Measurements from ENCODE around the gene ARHGAP45. TPM values are rescaled to one million over a fixed set of nuclear protein-coding genes. Genes with fewer than 3 reads are reported as not detected.

Gene ARHGAP45
- total and polyA plus RNA-seq, 7 experiments from 2014 or later = 305 to 1,030 (median 779) TPM

DNA sequence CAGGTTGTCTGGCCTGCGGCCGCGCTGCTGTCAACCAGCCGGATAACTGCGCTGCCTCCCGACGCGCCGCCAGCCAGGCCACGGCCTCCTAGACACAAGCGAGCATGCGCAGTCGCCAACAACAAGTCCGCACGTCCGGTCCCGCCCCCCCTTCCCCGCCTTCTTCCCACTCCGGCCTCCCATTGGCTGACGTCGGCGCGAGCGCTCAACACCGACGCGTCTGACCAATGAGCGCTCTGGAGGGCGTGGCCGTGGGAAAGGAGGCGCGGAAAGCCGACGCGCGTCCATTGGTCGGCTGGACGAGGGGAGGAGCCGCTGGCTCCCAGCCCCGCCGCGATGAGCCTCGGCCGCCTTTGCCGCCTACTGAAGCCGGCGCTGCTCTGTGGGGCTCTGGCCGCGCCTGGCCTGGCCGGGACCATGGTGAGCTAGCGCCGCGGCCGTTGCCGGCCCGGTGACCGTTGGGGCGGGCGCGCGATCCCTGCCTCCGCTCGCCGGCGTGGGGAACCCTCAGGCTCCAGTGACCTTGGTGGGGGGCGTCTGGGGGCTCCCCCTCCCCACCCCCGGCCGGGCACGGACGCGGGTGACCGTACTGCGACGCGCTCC lies 36.8 kb downstream of the ARHGAP45 start, which contains the start of gene GPX4:
GPX4 (plus strand) TSS at position 287 of the 603 bp plus-strand sequence; CDS start at position 337, 50 bp downstream.
- DNase-seq = peak; percentile 90 to 98 (median 95)
- Mint-ChIP-seq H3K4me3 (peak within 1 kb of the TSS; percentile 66 to 82 (median 78)), H3K9me3 (peaks cover 0 to 4% (median 0%) of the 10 kb centered on the region in 11 donors), H3K4me1 (peaks cover 17 to 48% (median 36%) of the 10 kb centered on the region in 7 donors), H3K27ac (peak within 1 kb of the TSS; percentile 79 to 96 (median 93)), H3K27me3 (no peaks in the 10 kb centered on the region), H3K36me3 (peaks cover 0 to 11% (median 0%) of the 10 kb centered on the region in 5 donors)
- Histone ChIP-seq H3K27ac (ENCODE audit: low read depth, low read length) (peak within 1 kb of the TSS; percentile 100), H3K27me3 (ENCODE audit: control insufficient read depth in 2 of 2, insufficient read depth in 2 of 2, low read length in 2 of 2) (no peaks in the 10 kb centered on the region), H3K4me1 (ENCODE audit: control insufficient read depth in 2 of 2, insufficient read depth in 2 of 2, low read length in 2 of 2) (peaks cover 13 to 18% of the 10 kb centered on the region in 2 donors), H3K36me3 (ENCODE audit: control insufficient read depth in 2 of 3, insufficient read depth in 3 of 3, low read length in 3 of 3) (peaks cover 0 to 29% (median 0%) of the 10 kb centered on the region in 3 experiments), H3K4me3 (ENCODE audit: low read length) (peak within 1 kb of the TSS; percentile 79), H3K9me3 (ENCODE audit: control insufficient read depth in 2 of 3, low read length in 3 of 3) (no peaks in the 10 kb centered on the region)
- POLR2A ChIA-PET = interaction anchor here (0.6 to 38.6 kb wide), 12 partner anchors 10 to 165 kb away, joined by 3 to 2022 read pairs (median 5); partner anchors contain the start of genes ARHGAP45, CIRBP and RNU6-2
- CTCF ChIA-PET = interaction anchor here (1.5 kb wide), 2 partner anchors 28 to 33 kb away, joined by 3 to 5 read pairs; no protein-coding TSS in a partner anchor
- intact Hi-C loops (cut with micrococcal nuclease) = loop anchor here (1.0 to 5.0 kb wide), 10 partner anchors 9 to 179 kb away; partner anchors contain the start of genes POLR2E (in 2 of the 2), ARHGAP45 (in 1 of the 2), CIRBP (in 1 of the 2) and RNU6-2 (in 1 of the 2)
- peak; percentile 91 for ATAC-seq

DNA sequence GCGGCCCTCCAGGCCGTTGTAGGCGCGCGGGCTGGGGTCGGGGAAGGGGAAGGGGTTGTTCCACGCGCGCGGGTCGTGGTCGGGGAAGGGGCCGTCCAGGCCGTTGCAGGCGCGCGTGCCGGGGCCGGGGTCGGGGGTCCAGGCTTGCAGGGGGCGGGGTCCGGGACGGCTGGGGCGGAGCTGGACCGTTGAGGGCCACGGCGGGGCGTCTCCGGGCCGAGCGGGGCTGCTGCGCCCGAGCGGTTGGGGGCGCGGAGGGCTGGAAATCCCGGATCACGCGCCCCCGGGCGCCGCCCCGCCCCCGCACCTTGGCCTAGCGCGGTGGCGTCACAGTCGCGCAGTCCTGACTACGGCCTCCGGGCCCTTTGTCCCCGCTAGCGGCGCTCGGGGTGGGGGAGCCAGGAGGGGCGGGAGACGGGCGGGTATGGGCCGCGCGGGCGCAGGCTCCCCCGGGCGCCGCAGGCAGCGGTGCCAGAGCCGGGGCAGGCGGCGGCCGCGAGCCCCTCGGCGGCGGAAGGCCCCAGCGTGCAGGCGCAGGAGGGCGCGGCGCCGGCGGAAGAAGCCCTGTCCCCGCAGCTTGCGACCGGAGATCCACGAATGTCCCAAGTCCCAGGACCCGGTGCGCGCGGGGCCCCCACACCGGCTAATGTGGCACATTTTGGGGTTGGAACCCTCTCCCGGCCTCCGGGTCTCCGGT lies 37.5 kb downstream of the ARHGAP45 start:
- Mint-ChIP-seq H3K27me3 (no peaks in the 10 kb centered on the region), H3K27ac (peak overlapping the region in 6 of 9 donors; percentile 47 to 86 (median 68)), H3K36me3 (peaks cover 0 to 8% (median 0%) of the 10 kb centered on the region in 5 donors), H3K4me3 (peak overlapping the region; percentile 60 to 82 (median 77)), H3K9me3 (peaks cover 0 to 3% (median 0%) of the 10 kb centered on the region in 11 donors), H3K4me1 (peaks cover 15 to 43% (median 33%) of the 10 kb centered on the region in 7 donors)
- CTCF ChIA-PET = interaction anchor here (0.6 kb wide), 1 partner anchor 88 kb away, joined by 3 read pairs; no protein-coding TSS in a partner anchor
- peaks cover 0 to 35% (median 0%) of the 10 kb centered on the region in 3 experiments for H3K36me3 ChIP-seq (ENCODE audit: control insufficient read depth in 2 of 3, insufficient read depth in 3 of 3, low read length in 3 of 3)
- DNase-seq (peak; percentile 55 to 87 (median 67)), ATAC-seq (peak; percentile 61)
- H3K9me3 ChIP-seq (ENCODE audit: control insufficient read depth in 2 of 3, low read length in 3 of 3) = no peaks in the 10 kb centered on the region
- no peaks in the 10 kb centered on the region for H3K27me3 ChIP-seq (ENCODE audit: control insufficient read depth in 2 of 2, insufficient read depth in 2 of 2, low read length in 2 of 2)
- H3K27ac ChIP-seq (ENCODE audit: low read depth, low read length) = peak overlapping the region; percentile 100
- H3K4me1 ChIP-seq (ENCODE audit: control insufficient read depth in 2 of 2, insufficient read depth in 2 of 2, low read length in 2 of 2) = peaks cover 13 to 18% of the 10 kb centered on the region in 2 donors
- intact Hi-C loops (cut with micrococcal nuclease) = loop anchor here (1.0 to 5.0 kb wide), 3 partner anchors 36 to 70 kb away; partner anchors contain the start of genes ARHGAP45 (in 1 of the 2) and SBNO2 (in 1 of the 2)
- POLR2A ChIA-PET = interaction anchor here (0.6 to 38.6 kb wide), 9 partner anchors 8 to 165 kb away, joined by 3 to 2022 read pairs (median 4); partner anchors contain the start of genes ARHGAP45, CIRBP and RNU6-2
- peak overlapping the region; percentile 79 for H3K4me3 ChIP-seq (ENCODE audit: low read length)

- intact Hi-C loops (cut with micrococcal nuclease) = no loop called here
- peak overlapping the region; percentile 100 for H3K27ac ChIP-seq (ENCODE audit: low read depth, low read length)
- Mint-ChIP-seq H3K4me1 (peaks cover 10 to 36% (median 29%) of the 10 kb centered on the region in 7 donors), H3K27me3 (no peaks in the 10 kb centered on the region), H3K9me3 (no peaks in the 10 kb centered on the region), H3K4me3 (peak overlapping the region; percentile 60 to 82 (median 77)), H3K27ac (peak overlapping the region in 7 of 9 donors; percentile 47 to 86 (median 66)), H3K36me3 (peaks cover 0 to 5% (median 0%) of the 10 kb centered on the region in 5 donors)
- H3K4me1 ChIP-seq (ENCODE audit: control insufficient read depth in 2 of 2, insufficient read depth in 2 of 2, low read length in 2 of 2) = peaks cover 13 to 18% of the 10 kb centered on the region in 2 donors
- ChIA-PET POLR2A (interaction anchor here (0.8 to 38.6 kb wide), 6 partner anchors 9 to 164 kb away, joined by 3 to 2022 read pairs (median 5); partner anchors contain the start of genes ARHGAP45 and CIRBP), CTCF (interaction anchor here (0.6 to 1.1 kb wide), 2 partner anchors 87 to 120 kb away, joined by 3 read pairs; no protein-coding TSS in a partner anchor)
- H3K27me3 ChIP-seq (ENCODE audit: control insufficient read depth in 2 of 2, insufficient read depth in 2 of 2, low read length in 2 of 2) = no peaks in the 10 kb centered on the region
- ATAC-seq = no peak
- no peaks in the 10 kb centered on the region for H3K9me3 ChIP-seq (ENCODE audit: control insufficient read depth in 2 of 3, low read length in 3 of 3)
- peak overlapping the region; percentile 79 for H3K4me3 ChIP-seq (ENCODE audit: low read length)
- H3K36me3 ChIP-seq (ENCODE audit: control insufficient read depth in 2 of 3, insufficient read depth in 3 of 3, low read length in 3 of 3) = peaks cover 0 to 43% (median 0%) of the 10 kb centered on the region in 3 experiments
- no peak for DNase-seq
Measured at GRCh38 chr19:1105008-1105872, 38.3 kb downstream of the ARHGAP45 start.

DNA sequence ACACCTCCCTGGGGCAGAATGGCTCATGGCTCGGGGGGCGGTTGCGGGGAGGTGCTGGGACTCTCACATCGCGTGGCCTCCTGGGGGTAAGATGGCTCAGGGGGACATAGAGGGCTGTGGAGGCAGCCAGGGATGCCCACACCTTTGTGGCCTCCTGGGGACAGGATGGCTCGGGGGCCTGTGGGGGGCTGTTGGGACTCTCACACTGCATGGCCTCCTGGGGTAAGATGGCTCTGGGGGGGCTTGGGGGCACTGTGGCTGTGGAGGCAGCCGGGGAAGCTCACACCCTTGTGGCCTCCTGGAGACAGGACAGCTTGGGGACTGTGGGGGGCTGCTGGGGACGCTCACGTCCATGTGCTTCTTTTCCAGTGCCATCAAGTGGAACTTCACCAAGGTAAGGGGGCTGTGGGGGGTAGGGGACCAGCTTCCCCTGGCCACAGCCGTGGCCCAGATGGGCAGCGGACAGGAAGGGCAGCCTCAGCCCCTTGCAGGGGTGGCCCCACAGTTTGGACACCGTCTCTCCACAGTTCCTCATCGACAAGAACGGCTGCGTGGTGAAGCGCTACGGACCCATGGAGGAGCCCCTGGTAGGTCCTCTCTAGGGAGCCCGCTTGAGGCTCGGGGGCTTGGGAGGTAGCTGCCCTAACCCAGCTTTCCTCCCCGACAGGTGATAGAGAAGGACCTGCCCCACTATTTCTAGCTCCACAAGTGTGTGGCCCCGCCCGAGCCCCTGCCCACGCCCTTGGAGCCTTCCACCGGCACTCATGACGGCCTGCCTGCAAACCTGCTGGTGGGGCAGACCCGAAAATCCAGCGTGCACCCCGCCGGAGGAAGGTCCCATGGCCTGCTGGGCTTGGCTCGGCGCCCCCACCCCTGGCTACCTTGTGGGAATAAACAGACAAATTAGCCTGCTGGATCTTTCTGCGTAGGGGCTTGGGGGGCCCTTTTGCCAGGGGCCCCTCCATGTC lies 39.2 kb downstream of the ARHGAP45 start:
- ChIA-PET CTCF (interaction anchor here (1.1 kb wide), 1 partner anchor 119 kb away, joined by 3 read pairs; no protein-coding TSS in a partner anchor), POLR2A (interaction anchor here (0.7 to 38.6 kb wide), 3 partner anchors 33 to 163 kb away, joined by 3 to 2022 read pairs (median 4); partner anchors contain the start of genes ARHGAP45, CIRBP and RNU6-2)
- peaks cover 7 to 34% (median 26%) of the 10 kb centered on the region in 7 donors for H3K4me1 Mint-ChIP-seq
- Histone ChIP-seq H3K27me3 (ENCODE audit: control insufficient read depth in 2 of 2, insufficient read depth in 2 of 2, low read length in 2 of 2) (no peaks in the 10 kb centered on the region), H3K27ac (ENCODE audit: low read depth, low read length) (peak overlapping the region; percentile 100), H3K4me1 (ENCODE audit: control insufficient read depth in 2 of 2, insufficient read depth in 2 of 2, low read length in 2 of 2) (peaks cover 13 to 17% of the 10 kb centered on the region in 2 donors), H3K9me3 (ENCODE audit: control insufficient read depth in 2 of 3, low read length in 3 of 3) (no peaks in the 10 kb centered on the region), H3K4me3 (ENCODE audit: low read length) (no peak overlapping the region), H3K36me3 (ENCODE audit: control insufficient read depth in 2 of 3, insufficient read depth in 3 of 3, low read length in 3 of 3) (peaks cover 0 to 52% (median 0%) of the 10 kb centered on the region in 3 experiments)
- peak overlapping the region in 7 of 9 donors; percentile 41 to 89 (median 66) for H3K27ac Mint-ChIP-seq
- H3K9me3 Mint-ChIP-seq = no peaks in the 10 kb centered on the region
- H3K36me3 Mint-ChIP-seq = peaks cover 0 to 4% (median 0%) of the 10 kb centered on the region in 5 donors
- H3K27me3 Mint-ChIP-seq = no peaks in the 10 kb centered on the region
- ATAC-seq (no peak), DNase-seq (no peak)
- intact Hi-C loops (cut with micrococcal nuclease) = no loop called here
- H3K4me3 Mint-ChIP-seq = peak overlapping the region; percentile 14 to 81 (median 62)

Data from naive thymus-derived CD4-positive, alpha-beta T cell (primary cell).